HAP-1 (cell line): ENCODE measurements around the gene FIS1.

Source experiments
- DNase-seq, 2 experiments: peaks; one replicate each; pipeline ENCODE4 v3.0.0-alpha.2; 2016 to 2020; ENCODE audit warnings: low spot score in 2 of 2
- H3K27me3 ChIP-seq: fragments of 250-450 bp; sonication (Bioruptor Pico); 2 replicates; pipeline ENCODE4 v1.5.1; 2020; ENCODE audit warnings: low read depth, mild to moderate bottlenecking, moderate library complexity
- H3K36me3 ChIP-seq: fragments of 250-450 bp; sonication (Bioruptor Pico); replicated peaks from 2 replicates; pipeline ENCODE4 v1.5.1; 2020; ENCODE audit warnings: mild to moderate bottlenecking
- H3K4me1 ChIP-seq: fragments of 250-450 bp; sonication (Bioruptor Pico); 2 replicates; pipeline ENCODE4 v1.5.1; 2020; ENCODE audit warnings: mild to moderate bottlenecking
- H3K4me3 ChIP-seq: fragments of 250-450 bp; sonication (Bioruptor Pico); 2 replicates; pipeline ENCODE4 v1.5.1; 2020; ENCODE audit warnings: mild to moderate bottlenecking, moderate library complexity
- H3K9me3 ChIP-seq: fragments of 250-450 bp; sonication (Bioruptor Pico); 2 replicates; pipeline ENCODE4 v1.5.1; 2020; ENCODE audit warnings: mild to moderate bottlenecking, moderate library complexity
- in situ Hi-C: fragments of 300-500 bp; cut with MboI; formaldehyde crosslinking; loops from 3 replicates; pipeline ENCODE4 v1.14.3; 2020; ENCODE audit warnings: low sequenced_read_pairs, inconsistent platforms, mixed read lengths

FIS1 gene

GRCh38 chr7:101198476-101198875 is 46.4 kb downstream of the FIS1 start:
- no peaks in the 10 kb centered on the region for H3K9me3 ChIP-seq
- H3K4me1 ChIP-seq, result no peaks in the 10 kb centered on the region
- DNase-seq, result no peak
- no peak overlapping the region for H3K4me3 ChIP-seq
- in situ Hi-C loops, result no loop called here
- no peaks in the 10 kb centered on the region for H3K27me3 ChIP-seq
- no peaks in the 10 kb centered on the region for H3K36me3 ChIP-seq

GRCh38 chr7:101197991-101198390 is 46.9 kb downstream of the FIS1 start:
- in situ Hi-C loops, result no loop called here

GRCh38 chr7:101195884-101196283 is 49.0 kb downstream of the FIS1 start:
- H3K36me3 ChIP-seq, result no peaks in the 10 kb centered on the region
- H3K27me3 ChIP-seq, result no peaks in the 10 kb centered on the region
- H3K9me3 ChIP-seq, result no peaks in the 10 kb centered on the region
- no peak for DNase-seq
- H3K4me3 ChIP-seq, result no peak overlapping the region
- no peaks in the 10 kb centered on the region for H3K4me1 ChIP-seq
- in situ Hi-C loops, result no loop called here

More at GRCh38 chr7:101197991-101198390, 46.9 kb downstream of the FIS1 start:
- no peaks in the 10 kb centered on the region for H3K36me3 ChIP-seq
- H3K4me1 ChIP-seq, result no peaks in the 10 kb centered on the region
- no peak for DNase-seq
- no peaks in the 10 kb centered on the region for H3K27me3 ChIP-seq
- no peaks in the 10 kb centered on the region for H3K9me3 ChIP-seq
- no peak overlapping the region for H3K4me3 ChIP-seq
